HL-60/S4 (cell line): ENCODE data around the gene GPNMB.
"Not testable (repeated sequence)": the region's sequence is repeated elsewhere in the genome, so short reads cannot be mapped to it uniquely, and the experiment has no call there.

Source experiments
- in situ Hi-C: fragments of 300-500 bp; cut with MboI; formaldehyde crosslinking; loops from 2 replicates; pipeline ENCODE4 v1.14.3; 2022; ENCODE audit warnings: low sequenced_read_pairs

The GPNMB gene

GRCh38 chr7:23298141-23298881, 51.7 kb downstream of the GPNMB start:
- in situ Hi-C loops, result no loop called here

- in situ Hi-C loops, result no loop called here
Observed at GRCh38 chr7:23298885-23299769, 52.6 kb downstream of the GPNMB start, which contains the start of gene MALSU1. Gene MALSU1, plus strand, starts transcription at chr7:23299339. Its CDS starts 14 bp downstream, at chr7:23299353.

- in situ Hi-C loops, result no loop called here
Observed at GRCh38 chr7:23299770-23300300, 53.3 kb downstream of the GPNMB start.

GRCh38 chr7:23306936-23307521, 60.5 kb downstream of the GPNMB start:
- in situ Hi-C loops, result no loop called here

- in situ Hi-C loops, result no loop called here
Observed at GRCh38 chr7:23308754-23309153, 62.2 kb downstream of the GPNMB start.

- in situ Hi-C loops, result not testable (repeated sequence)
Observed at GRCh38 chr7:23312141-23312540, 65.6 kb downstream of the GPNMB start.

GRCh38 chr7:23315366-23315765, 68.8 kb downstream of the GPNMB start:
- in situ Hi-C loops, result no loop called here
